Measurements from ENCODE around the gene SLC25A21. TPM values are rescaled to one million over a fixed set of nuclear protein-coding genes. Genes with fewer than 3 reads are reported as not detected.

Gene SLC25A21
- total RNA-seq (2022; extraction: Qiagen RNA extraction; ENCODE audit: low read depth), result 0.39 to 1.5 TPM (median 0.94 TPM) in 5 replicates

DNA sequence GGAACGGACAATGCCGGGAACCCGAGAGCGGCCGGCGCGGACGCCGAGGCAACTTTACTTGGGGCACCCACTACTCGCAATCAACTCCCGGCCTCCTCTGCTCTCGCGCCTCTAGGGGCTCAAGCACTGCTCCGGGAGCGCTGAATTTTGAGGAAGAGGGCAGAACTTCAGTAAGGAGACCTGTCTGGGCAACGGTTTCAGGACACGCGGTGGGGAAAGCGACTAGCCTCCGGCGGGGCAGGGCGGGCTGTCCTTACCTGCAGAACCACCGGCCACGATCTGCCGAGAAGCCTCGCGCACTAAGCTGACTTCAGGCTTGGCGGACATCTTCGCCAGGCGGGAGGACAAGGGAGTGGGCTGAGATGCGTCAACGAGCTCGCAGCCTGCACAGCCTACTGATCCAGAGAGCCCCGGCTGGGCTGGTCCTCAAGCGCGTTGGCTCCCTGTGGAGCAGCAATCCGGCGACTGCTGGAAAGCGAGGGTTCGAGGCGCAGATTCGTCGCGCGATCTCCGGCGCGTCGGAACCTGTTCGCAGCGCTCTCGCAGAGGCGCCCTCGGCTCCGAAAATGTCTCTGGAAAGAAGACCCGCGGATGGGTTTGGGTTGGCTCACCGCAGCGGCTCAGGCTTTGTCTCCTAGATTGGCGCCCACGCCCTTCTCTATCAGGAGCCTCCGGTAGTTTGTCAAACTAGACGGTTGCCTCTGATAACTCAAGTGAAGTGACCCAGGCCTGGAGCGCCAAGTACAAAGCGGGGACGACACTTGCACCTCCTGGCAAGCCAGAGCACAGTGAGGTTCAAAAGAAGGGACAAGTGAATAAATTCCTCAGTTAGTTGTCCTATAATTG lies at the start of gene SLC25A21:
Gene SLC25A21, minus strand, starts transcription at position 583 of the 846 bp plus-strand sequence.

DNA sequence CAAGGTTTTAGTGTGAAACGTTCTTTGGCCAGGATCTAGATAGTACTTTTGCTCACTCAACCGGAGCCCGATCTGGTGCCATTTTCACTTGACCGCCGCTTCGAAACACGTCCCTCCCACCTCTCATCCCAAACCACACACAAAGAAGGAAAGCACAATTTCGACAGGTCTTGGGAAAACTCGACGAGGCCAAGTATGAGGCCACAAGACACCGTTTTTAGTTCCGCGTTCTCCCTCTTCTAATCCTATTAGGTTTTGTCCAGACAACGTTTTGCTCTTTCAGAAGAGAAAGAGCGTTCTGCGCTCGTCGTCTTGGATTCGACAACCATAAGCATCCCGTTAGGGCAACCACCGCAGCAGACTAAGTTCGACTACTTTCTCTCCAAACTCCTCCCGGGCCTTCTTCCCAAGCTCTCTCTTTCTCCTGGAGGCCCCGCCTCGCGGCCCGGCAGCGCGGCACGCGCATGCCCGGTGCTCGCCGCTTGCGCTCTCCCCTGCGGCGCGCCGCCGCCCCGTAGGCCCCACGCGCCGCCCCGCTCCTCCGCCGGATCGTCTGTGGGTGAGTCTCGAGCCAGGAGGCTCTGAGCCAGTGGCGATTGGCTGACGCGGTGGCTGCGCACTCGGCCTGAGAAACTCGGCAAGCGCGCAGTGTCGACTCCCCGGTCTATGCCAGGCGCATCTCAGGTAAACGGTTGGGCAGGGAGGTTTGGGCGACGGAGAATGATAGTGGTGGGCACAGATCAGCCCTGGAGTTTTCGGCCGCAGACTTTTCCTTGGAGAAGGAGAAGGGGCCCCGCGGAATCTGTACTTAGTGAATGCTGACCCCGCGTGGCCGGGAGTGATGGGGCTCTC lies 25.2 kb upstream of the SLC25A21 start, which contains the start of gene MIPOL1:
Gene MIPOL1, plus strand, starts transcription at position 517 of the 852 bp plus-strand sequence. CDS start 49,952 bp downstream, outside the sequence.

DNA sequence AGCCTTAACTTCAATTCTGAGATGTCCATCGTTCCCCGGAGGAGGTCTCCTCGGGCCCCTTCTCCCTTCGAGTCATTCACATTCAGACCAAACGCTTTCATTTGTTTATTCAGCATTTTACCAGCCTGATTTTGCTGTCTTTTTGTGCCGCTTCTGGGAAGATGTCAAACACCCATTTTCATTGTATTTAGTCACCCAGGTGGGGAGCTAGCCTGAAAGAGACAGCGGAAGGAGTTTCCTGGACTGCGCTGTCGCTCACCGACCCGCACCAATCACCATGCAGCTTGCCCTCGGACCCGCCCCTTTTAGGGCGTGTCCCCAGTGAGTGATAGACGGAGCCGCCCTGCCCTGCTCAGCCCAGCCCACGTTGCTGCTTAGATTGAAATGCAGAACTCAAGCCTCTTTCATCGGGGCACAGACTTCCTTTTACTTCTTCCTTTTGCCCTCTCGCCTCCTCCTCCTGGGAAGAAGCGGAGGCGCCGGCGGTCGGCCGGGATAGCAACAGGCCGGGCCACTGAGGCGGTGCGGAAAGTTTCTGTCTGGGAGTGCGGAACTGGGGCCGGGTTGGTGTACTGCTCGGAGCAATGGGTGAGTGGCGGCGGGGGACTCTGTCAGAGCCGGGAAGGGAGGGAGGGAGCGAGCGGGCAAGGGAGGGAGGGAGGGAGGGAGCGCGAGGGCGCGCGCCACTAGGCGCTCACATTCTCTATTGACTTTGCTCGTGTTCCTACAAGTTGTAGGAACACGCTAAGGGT lies 510.7 kb downstream of the SLC25A21 start, which contains the start of gene PAX9:
Gene PAX9, plus strand, starts transcription at position 355 of the 752 bp plus-strand sequence. Its CDS starts 230 bp downstream, at position 585.

Other genes starting within 250 kb of the SLC25A21 start
- gene MIPOL1, start 25.3 kb upstream of the SLC25A21 start, total RNA-seq (2022; extraction: Qiagen RNA extraction; ENCODE audit: low read depth), result 1.9 to 3.5 TPM (median 3.3 TPM) in 5 replicates

Data from A549 treated with DMSO at 1 μM for 4 hours (cell line).